Suprapubic skin (tissue), 3 donors: ENCODE results near the gene MAML2.

Experiments used
- POLR2A ChIP-seq, 2 donors: fragments of 450-650 bp; IDR thresholded peaks; one replicate each; pipeline ENCODE4 v1.6.1; 2017; ENCODE audit warnings: antibody characterized with exemption in 2 of 2, mild to moderate bottlenecking in 2 of 2, moderate library complexity in 2 of 2
- TF ChIP-seq, protein P1 (sequence below), 2 donors: fragments of 200-600 bp in 1 of 2; fragments of 450-650 bp in 1 of 2; sonication (generic) in 1 of 2; IDR thresholded peaks; one replicate each; pipeline ENCODE4 v1.5.1; 2016 to 2019; ENCODE audit warnings: antibody characterized with exemption in 2 of 2, mild to moderate bottlenecking in 1 of 2, moderate library complexity in 1 of 2

DNA sequence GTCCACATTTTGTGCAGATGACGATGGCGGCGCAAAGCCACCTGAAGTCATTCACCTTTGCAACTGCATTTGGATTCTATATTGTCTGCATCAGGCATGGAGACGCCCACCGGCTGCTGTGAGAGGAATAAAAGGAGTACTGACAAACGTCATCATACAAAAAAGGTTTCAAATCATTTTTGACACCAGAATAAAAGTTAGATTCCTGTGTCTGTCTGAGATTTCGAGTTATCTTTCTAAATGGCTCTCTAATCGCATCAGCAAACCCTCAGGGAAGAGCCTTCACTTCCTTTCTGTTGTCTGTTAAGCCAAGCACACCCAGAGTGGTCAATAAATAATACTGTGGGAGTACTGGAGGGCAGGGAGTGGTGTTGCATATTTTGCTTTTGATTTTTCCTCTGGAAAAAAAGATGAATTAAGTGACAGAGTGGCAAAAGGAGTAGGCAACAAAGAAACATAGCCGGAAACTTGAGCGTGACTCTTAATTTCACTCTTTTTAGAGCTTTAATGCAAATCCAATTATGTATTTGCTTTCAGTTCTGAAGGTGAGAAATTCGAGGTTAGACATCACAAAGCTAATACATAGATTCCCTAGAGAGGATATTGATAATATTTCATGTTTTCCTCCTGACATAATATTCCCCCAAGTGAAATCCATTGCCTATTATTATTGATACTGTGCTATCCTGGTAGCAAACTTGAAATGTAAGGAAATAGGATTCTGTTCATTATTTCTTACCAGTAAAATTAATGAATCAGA is 268.3 kb downstream of the MAML2 start:
- TF ChIP-seq, protein P1, sequence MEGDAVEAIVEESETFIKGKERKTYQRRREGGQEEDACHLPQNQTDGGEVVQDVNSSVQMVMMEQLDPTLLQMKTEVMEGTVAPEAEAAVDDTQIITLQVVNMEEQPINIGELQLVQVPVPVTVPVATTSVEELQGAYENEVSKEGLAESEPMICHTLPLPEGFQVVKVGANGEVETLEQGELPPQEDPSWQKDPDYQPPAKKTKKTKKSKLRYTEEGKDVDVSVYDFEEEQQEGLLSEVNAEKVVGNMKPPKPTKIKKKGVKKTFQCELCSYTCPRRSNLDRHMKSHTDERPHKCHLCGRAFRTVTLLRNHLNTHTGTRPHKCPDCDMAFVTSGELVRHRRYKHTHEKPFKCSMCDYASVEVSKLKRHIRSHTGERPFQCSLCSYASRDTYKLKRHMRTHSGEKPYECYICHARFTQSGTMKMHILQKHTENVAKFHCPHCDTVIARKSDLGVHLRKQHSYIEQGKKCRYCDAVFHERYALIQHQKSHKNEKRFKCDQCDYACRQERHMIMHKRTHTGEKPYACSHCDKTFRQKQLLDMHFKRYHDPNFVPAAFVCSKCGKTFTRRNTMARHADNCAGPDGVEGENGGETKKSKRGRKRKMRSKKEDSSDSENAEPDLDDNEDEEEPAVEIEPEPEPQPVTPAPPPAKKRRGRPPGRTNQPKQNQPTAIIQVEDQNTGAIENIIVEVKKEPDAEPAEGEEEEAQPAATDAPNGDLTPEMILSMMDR (IDR thresholded peaks at IDR 0.05), result no peak
- no peak for TF ChIP-seq POLR2A (IDR thresholded peaks at IDR 0.05)
